ENCODE results near the gene TUT4. TPM values are rescaled to one million over a fixed set of nuclear protein-coding genes. Genes with fewer than 3 reads are reported as not detected.

The TUT4 gene
- total and polyA plus RNA-seq, 2 experiments from 2014 or later, result 69.9 to 116 TPM

DNA sequence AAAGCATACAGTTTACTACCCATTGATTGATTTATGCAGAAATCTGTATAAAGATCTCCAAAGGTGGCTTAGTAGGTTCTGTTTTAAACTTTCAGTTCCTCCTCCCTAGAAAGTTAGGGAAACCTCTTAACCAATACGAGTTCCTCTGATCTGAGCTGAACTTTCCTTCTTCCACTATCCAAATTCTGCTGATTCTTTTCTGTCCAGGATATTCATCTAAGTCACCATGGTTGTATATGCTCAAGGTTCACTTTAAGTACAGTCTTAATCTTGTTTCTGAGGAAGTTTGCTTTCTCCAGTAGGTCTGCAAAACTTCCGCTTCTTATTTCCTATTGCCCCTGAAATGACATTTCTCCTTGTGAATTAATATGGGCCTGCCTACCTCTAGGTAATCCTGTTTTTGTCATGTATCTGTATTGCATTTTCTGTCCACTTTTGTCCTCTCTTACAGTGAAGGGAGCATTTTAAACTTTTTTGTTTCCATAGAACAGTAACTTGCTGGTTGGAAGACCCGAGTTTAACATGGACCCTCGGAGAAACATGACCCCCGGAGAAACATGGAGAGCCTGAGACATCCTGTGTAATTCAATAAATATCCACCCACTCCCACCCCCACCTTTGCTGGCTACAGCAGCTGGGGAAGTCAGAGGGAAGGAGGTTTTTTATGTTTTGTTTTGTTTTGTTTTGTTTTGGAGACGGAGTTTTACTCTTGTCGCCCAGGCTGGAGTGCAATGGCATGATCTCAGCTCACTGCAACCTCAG is 16.7 kb upstream of the TUT4 start:
- ATAC-seq (no peak), DNase-seq (ENCODE audit: low spot score) (no peak)
- Histone ChIP-seq H3K36me3 (ENCODE audit: insufficient read depth) (no peaks in the 10 kb centered on the region), H3K27me3 (ENCODE audit: insufficient read depth) (no peaks in the 10 kb centered on the region), H3K79me2 (replicated peaks; ENCODE audit: insufficient read depth) (no peaks in the 10 kb centered on the region), H3F3A (replicated peaks; ENCODE audit: low read depth) (no peaks in the 10 kb centered on the region), H4K20me1 (replicated peaks; ENCODE audit: insufficient read depth) (no peaks in the 10 kb centered on the region), H3K27ac (ENCODE audit: low read depth) (no peak overlapping the region), H3K9me2 (ENCODE audit: insufficient read depth) (no peaks in the 10 kb centered on the region), H2AFZ (no peak overlapping the region), H3K4me2 (no peak overlapping the region), H3K4me3 (no peak overlapping the region), H3K4me1 (ENCODE audit: insufficient read depth) (no peaks in the 10 kb centered on the region)
- TF ChIP-seq EZH2phosphoT487 (IDR thresholded peaks at IDR 0.05; ENCODE audit: unreplicated experiment) (no peak), POLR2AphosphoS5 (IDR thresholded peaks at IDR 0.05; ENCODE audit: low read depth) (no peak), STAT1 (IDR thresholded peaks at IDR 0.05; ENCODE audit: unreplicated experiment) (no peak), ZNF331 (CRISPR knock-in tag; IDR thresholded peaks at IDR 0.05; ENCODE audit: low read depth) (no peak), ZNF114 (CRISPR knock-in tag; IDR thresholded peaks at IDR 0.05) (no peak), EZH2 (IDR thresholded peaks at IDR 0.05; ENCODE audit: low read depth, unreplicated experiment) (no peak), NANOG (IDR thresholded peaks at IDR 0.05; ENCODE audit: borderline replicate concordance) (no peak), JUNB (IDR thresholded peaks at IDR 0.05; ENCODE audit: unreplicated experiment) (no peak), CREB1 (CRISPR knock-in tag; IDR thresholded peaks at IDR 0.05; ENCODE audit: low read depth) (no peak)
- TF ChIP-seq, protein P1, sequence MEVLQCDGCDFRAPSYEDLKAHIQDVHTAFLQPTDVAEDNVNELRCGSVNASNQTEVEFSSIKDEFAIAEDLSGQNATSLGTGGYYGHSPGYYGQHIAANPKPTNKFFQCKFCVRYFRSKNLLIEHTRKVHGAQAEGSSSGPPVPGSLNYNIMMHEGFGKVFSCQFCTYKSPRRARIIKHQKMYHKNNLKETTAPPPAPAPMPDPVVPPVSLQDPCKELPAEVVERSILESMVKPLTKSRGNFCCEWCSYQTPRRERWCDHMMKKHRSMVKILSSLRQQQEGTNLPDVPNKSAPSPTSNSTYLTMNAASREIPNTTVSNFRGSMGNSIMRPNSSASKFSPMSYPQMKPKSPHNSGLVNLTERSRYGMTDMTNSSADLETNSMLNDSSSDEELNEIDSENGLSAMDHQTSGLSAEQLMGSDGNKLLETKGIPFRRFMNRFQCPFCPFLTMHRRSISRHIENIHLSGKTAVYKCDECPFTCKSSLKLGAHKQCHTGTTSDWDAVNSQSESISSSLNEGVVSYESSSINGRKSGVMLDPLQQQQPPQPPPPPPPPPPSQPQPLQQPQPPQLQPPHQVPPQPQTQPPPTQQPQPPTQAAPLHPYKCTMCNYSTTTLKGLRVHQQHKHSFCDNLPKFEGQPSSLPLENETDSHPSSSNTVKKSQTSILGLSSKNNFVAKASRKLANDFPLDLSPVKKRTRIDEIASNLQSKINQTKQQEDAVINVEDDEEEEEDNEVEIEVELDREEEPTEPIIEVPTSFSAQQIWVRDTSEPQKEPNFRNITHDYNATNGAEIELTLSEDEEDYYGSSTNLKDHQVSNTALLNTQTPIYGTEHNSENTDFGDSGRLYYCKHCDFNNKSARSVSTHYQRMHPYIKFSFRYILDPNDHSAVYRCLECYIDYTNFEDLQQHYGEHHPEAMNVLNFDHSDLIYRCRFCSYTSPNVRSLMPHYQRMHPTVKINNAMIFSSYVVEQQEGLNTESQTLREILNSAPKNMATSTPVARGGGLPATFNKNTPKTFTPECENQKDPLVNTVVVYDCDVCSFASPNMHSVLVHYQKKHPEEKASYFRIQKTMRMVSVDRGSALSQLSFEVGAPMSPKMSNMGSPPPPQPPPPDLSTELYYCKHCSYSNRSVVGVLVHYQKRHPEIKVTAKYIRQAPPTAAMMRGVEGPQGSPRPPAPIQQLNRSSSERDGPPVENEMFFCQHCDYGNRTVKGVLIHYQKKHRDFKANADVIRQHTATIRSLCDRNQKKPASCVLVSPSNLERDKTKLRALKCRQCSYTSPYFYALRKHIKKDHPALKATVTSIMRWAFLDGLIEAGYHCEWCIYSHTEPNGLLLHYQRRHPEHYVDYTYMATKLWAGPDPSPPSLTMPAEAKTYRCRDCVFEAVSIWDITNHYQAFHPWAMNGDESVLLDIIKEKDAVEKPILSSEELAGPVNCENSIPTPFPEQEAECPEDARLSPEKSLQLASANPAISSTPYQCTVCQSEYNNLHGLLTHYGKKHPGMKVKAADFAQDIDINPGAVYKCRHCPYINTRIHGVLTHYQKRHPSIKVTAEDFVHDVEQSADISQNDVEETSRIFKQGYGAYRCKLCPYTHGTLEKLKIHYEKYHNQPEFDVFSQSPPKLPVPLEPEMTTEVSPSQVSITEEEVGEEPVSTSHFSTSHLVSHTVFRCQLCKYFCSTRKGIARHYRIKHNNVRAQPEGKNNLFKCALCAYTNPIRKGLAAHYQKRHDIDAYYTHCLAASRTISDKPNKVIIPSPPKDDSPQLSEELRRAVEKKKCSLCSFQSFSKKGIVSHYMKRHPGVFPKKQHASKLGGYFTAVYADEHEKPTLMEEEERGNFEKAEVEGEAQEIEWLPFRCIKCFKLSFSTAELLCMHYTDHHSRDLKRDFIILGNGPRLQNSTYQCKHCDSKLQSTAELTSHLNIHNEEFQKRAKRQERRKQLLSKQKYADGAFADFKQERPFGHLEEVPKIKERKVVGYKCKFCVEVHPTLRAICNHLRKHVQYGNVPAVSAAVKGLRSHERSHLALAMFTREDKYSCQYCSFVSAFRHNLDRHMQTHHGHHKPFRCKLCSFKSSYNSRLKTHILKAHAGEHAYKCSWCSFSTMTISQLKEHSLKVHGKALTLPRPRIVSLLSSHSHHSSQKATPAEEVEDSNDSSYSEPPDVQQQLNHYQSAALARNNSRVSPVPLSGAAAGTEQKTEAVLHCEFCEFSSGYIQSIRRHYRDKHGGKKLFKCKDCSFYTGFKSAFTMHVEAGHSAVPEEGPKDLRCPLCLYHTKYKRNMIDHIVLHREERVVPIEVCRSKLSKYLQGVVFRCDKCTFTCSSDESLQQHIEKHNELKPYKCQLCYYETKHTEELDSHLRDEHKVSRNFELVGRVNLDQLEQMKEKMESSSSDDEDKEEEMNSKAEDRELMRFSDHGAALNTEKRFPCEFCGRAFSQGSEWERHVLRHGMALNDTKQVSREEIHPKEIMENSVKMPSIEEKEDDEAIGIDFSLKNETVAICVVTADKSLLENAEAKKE (CRISPR knock-in tag; IDR thresholded peaks at IDR 0.05), result no peak
- TF ChIP-seq, protein P2, sequence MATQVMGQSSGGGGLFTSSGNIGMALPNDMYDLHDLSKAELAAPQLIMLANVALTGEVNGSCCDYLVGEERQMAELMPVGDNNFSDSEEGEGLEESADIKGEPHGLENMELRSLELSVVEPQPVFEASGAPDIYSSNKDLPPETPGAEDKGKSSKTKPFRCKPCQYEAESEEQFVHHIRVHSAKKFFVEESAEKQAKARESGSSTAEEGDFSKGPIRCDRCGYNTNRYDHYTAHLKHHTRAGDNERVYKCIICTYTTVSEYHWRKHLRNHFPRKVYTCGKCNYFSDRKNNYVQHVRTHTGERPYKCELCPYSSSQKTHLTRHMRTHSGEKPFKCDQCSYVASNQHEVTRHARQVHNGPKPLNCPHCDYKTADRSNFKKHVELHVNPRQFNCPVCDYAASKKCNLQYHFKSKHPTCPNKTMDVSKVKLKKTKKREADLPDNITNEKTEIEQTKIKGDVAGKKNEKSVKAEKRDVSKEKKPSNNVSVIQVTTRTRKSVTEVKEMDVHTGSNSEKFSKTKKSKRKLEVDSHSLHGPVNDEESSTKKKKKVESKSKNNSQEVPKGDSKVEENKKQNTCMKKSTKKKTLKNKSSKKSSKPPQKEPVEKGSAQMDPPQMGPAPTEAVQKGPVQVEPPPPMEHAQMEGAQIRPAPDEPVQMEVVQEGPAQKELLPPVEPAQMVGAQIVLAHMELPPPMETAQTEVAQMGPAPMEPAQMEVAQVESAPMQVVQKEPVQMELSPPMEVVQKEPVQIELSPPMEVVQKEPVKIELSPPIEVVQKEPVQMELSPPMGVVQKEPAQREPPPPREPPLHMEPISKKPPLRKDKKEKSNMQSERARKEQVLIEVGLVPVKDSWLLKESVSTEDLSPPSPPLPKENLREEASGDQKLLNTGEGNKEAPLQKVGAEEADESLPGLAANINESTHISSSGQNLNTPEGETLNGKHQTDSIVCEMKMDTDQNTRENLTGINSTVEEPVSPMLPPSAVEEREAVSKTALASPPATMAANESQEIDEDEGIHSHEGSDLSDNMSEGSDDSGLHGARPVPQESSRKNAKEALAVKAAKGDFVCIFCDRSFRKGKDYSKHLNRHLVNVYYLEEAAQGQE (IDR thresholded peaks at IDR 0.05; ENCODE audit: unreplicated experiment), result no peak
- TF ChIP-seq, protein P3, sequence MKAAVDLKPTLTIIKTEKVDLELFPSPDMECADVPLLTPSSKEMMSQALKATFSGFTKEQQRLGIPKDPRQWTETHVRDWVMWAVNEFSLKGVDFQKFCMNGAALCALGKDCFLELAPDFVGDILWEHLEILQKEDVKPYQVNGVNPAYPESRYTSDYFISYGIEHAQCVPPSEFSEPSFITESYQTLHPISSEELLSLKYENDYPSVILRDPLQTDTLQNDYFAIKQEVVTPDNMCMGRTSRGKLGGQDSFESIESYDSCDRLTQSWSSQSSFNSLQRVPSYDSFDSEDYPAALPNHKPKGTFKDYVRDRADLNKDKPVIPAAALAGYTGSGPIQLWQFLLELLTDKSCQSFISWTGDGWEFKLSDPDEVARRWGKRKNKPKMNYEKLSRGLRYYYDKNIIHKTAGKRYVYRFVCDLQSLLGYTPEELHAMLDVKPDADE (IDR thresholded peaks at IDR 0.05), result no peak
- TF ChIP-seq, protein P4, sequence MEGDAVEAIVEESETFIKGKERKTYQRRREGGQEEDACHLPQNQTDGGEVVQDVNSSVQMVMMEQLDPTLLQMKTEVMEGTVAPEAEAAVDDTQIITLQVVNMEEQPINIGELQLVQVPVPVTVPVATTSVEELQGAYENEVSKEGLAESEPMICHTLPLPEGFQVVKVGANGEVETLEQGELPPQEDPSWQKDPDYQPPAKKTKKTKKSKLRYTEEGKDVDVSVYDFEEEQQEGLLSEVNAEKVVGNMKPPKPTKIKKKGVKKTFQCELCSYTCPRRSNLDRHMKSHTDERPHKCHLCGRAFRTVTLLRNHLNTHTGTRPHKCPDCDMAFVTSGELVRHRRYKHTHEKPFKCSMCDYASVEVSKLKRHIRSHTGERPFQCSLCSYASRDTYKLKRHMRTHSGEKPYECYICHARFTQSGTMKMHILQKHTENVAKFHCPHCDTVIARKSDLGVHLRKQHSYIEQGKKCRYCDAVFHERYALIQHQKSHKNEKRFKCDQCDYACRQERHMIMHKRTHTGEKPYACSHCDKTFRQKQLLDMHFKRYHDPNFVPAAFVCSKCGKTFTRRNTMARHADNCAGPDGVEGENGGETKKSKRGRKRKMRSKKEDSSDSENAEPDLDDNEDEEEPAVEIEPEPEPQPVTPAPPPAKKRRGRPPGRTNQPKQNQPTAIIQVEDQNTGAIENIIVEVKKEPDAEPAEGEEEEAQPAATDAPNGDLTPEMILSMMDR (conservative IDR thresholded peaks at IDR 0.05; ENCODE audit: low read depth in 2 of 2), result no peak
- no peaks in the 10 kb centered on the region for H3K27me3 Mint-ChIP-seq (ENCODE audit: insufficient read depth, low read depth, poor library complexity)
- H3K27ac Mint-ChIP-seq, result no peak overlapping the region
- H3K9me3 Mint-ChIP-seq, result no peaks in the 10 kb centered on the region
- H3K4me1 Mint-ChIP-seq, result peaks cover 14% of the 10 kb centered on the region
- no peak overlapping the region for H3K4me3 Mint-ChIP-seq
- H3K36me3 Mint-ChIP-seq (ENCODE audit: low read depth), result no peaks in the 10 kb centered on the region

Data from GM23338 (cell line).